GM10248 (cell line): ENCODE results near the gene IL1RL2.

Experiments
- CTCF ChIA-PET: fragments of 300-600 bp; sonication (Branson Sonifier 250); formaldehyde crosslinking; extraction: SDS; loops from one replicate; lab custom pipeline; 2021; ENCODE audit warnings: antibody characterized with exemption; lab: Yijun Ruan, JAX
- POLR2A ChIA-PET: fragments of 350-650 bp; sonication (Branson Sonifier 250); formaldehyde crosslinking; extraction: SDS; loops from one replicate; lab custom pipeline; 2020; ENCODE audit warnings: antibody characterized with exemption; lab: Yijun Ruan, JAX
- DNase-seq: peaks from one replicate; pipeline ENCODE4 v3.0.0; 2012; ENCODE audit errors: extremely low spot score
- TF ChIP-seq, protein P1 (sequence below): IDR thresholded peaks from 2 replicates; pipeline ENCODE4 v1.5.1; 2012; ENCODE audit warnings: mild to moderate bottlenecking, low read depth; ENCODE audit errors: extremely low read depth, missing control alignments, control extremely low read depth

IL1RL2 gene

GRCh38 chr2:102155703-102156515 lies 30.9 kb upstream of the IL1RL2 start:
- TF ChIP-seq, protein P1, sequence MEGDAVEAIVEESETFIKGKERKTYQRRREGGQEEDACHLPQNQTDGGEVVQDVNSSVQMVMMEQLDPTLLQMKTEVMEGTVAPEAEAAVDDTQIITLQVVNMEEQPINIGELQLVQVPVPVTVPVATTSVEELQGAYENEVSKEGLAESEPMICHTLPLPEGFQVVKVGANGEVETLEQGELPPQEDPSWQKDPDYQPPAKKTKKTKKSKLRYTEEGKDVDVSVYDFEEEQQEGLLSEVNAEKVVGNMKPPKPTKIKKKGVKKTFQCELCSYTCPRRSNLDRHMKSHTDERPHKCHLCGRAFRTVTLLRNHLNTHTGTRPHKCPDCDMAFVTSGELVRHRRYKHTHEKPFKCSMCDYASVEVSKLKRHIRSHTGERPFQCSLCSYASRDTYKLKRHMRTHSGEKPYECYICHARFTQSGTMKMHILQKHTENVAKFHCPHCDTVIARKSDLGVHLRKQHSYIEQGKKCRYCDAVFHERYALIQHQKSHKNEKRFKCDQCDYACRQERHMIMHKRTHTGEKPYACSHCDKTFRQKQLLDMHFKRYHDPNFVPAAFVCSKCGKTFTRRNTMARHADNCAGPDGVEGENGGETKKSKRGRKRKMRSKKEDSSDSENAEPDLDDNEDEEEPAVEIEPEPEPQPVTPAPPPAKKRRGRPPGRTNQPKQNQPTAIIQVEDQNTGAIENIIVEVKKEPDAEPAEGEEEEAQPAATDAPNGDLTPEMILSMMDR = no peak
- CTCF ChIA-PET = interaction anchor here (0.7 to 3.1 kb wide), 3 partner anchors 10 to 85 kb away, joined by 3 to 12 read pairs (median 9); no protein-coding TSS in a partner anchor
- POLR2A ChIA-PET = no interaction called here
- no peak for DNase-seq

DNA sequence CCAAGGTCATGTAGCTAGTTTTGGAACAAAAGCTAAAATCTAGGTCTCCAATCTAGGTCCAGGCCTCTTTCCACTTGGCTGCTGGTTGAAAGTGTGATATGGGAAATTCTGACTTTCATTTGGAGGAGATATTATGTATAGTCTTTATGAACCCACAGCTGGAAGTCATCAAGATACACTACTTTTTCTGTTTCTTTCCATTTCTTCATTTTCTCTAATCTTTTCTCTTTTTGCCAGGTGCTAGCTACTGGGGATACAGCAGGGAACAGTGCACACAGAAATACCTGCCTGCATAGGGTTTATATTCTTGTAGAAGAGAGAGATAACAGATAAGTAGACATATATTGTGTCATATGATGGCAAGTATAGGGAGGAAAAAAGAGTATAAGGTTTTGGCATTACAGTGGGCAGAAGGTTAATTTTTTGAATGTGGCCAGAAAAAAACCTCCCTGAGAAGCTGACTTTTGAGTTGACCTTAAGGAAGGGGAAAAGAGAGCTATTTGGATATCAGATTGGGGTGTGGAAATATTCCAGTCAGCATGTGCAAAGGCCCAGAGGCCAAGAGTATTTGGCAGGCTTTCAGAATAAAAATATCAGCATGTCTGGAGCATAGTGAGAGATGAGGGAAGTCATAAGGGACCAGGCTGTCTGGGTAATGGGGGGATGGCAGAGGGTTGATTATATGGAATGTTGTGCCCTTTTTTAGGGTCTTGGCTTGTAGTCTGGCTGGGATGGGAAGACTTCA lies 28.6 kb upstream of the IL1RL2 start:
- CTCF ChIA-PET = interaction anchor here (0.7 to 3.1 kb wide), 3 partner anchors 8 to 82 kb away, joined by 3 to 12 read pairs (median 9); no protein-coding TSS in a partner anchor
- POLR2A ChIA-PET = no interaction called here
- DNase-seq = no peak
- TF ChIP-seq, protein P1 = no peak

- CTCF ChIA-PET = interaction anchor here (0.9 to 1.0 kb wide), 3 partner anchors 53 to 81 kb away, joined by 3 to 4 read pairs (median 3); no protein-coding TSS in a partner anchor
Measured at GRCh38 chr2:102159295-102159694, 27.5 kb upstream of the IL1RL2 start.

GRCh38 chr2:102166189-102166845 lies 20.5 kb upstream of the IL1RL2 start:
- DNase-seq = no peak
- POLR2A ChIA-PET = no interaction called here
- CTCF ChIA-PET = interaction anchor here (1.0 to 2.6 kb wide), 9 partner anchors 10 to 307 kb away, joined by 3 to 12 read pairs (median 4); partner anchors contain the start of gene SLC9A4
- TF ChIP-seq, protein P1 = no peak

More at GRCh38 chr2:102159295-102159694, 27.5 kb upstream of the IL1RL2 start:
- TF ChIP-seq, protein P1 = no peak
- POLR2A ChIA-PET = no interaction called here
- DNase-seq = no peak

DNA sequence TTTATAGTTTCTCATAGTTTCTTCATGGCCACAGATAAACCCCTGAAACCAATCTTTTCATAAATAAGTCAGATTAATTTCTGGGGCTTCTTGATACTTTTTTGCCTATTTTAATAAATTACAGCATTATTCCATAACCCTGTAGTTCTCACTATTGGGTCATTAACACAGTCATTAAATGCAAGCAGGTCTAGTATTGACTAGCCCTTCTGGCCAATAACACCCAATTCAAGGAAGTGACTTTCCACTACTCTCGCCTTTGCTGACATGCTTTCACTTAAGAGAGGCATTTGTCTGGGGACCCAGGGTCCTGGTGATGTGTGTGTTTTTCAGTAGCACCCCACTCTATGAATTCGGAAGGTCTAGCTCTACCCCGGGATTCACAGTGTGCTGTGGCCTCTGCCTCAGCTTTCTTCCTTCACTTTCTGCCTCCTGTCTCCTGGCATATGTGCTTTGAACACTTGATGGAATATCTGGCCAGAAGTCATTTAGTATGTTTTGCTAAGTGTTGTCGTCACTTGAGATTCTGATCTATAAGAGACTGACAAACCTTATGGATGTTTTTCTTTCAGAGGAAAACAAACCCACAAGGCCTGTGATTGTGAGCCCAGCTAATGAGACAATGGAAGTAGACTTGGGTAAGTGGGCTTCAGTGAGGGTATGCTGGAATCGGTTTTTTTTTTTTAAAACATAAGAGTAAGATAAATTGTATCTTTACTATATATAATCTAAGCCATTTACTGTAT lies 18.6 kb upstream of the IL1RL2 start:
- CTCF ChIA-PET = no interaction called here
- DNase-seq = no peak
- POLR2A ChIA-PET = no interaction called here
- TF ChIP-seq, protein P1 = no peak
